Measurements from ENCODE around the gene ATXN7L1. TPM values are rescaled to one million over a fixed set of nuclear protein-coding genes. Genes with fewer than 3 reads are reported as not detected.

ATXN7L1 gene
- total RNA-seq, 4 donors from 2014 or later: 12.3 to 28.8 (median 21.0) TPM

GRCh38 chr7:105881439-105881838 is 5.0 kb upstream of the ATXN7L1 start:
- Histone ChIP-seq H3K4me1 (peaks cover 0 to 17% (median 15%) of the 10 kb centered on the region in 4 donors), H3K4me3 (no peak overlapping the region), H3K27me3 (no peaks in the 10 kb centered on the region), H3K27ac (no peak overlapping the region), H3K36me3 (no peaks in the 10 kb centered on the region), H3K9me3 (no peaks in the 10 kb centered on the region)
- DNase-seq: no peak
- intact Hi-C loops (cut with DNase I; ENCODE audit: low total_unique reads): no loop called here
- in situ Hi-C loops (cut with MboI; ENCODE audit: low pct_ligation_motif_present in 1 of 4, low pct_unique_long_range_greater_than_20kb in 1 of 4, low sequenced_read_pairs in 3 of 4): no loop called here
- TF ChIP-seq POLR2A (IDR thresholded peaks at IDR 0.05) (no peak), EP300 (IDR thresholded peaks at IDR 0.05; ENCODE audit: low read depth) (no peak), POLR2AphosphoS5 (IDR thresholded peaks at IDR 0.05) (no peak), CTCF (IDR thresholded peaks at IDR 0.05) (no peak)
- 65% methylated on average over 1 of the region's 1 CpG; no CpG with 5 or more reads in 1 of the 2 donors for WGBS, 2 donors (ENCODE audit: low coverage in 1 of 2)

GRCh38 chr7:105880571-105881330 is 4.4 kb upstream of the ATXN7L1 start:
- DNase-seq: no peak
- in situ Hi-C loops (cut with MboI; ENCODE audit: low pct_ligation_motif_present in 1 of 4, low pct_unique_long_range_greater_than_20kb in 1 of 4, low sequenced_read_pairs in 3 of 4): no loop called here

GRCh38 chr7:105879782-105880181 is 3.4 kb upstream of the ATXN7L1 start:
- WGBS, 2 donors (ENCODE audit: low coverage in 1 of 2): 93 to 96% methylated on average over 2 of the region's 2 CpGs

More at GRCh38 chr7:105880571-105881330, 4.4 kb upstream of the ATXN7L1 start:
- no peaks in the 10 kb centered on the region for H3K36me3 ChIP-seq
- peak overlapping the region in 1 of 4 donors; percentile 18 for H3K27ac ChIP-seq
- peaks cover 0 to 17% (median 15%) of the 10 kb centered on the region in 4 donors for H3K4me1 ChIP-seq
- intact Hi-C loops (cut with DNase I; ENCODE audit: low total_unique reads): no loop called here
- WGBS, 2 donors (ENCODE audit: low coverage in 1 of 2): 57 to 65% methylated on average over 4 to 6 of the region's 6 CpGs
- H3K9me3 ChIP-seq: no peaks in the 10 kb centered on the region
- no peak overlapping the region for H3K4me3 ChIP-seq
- no peaks in the 10 kb centered on the region for H3K27me3 ChIP-seq
- TF ChIP-seq EP300 (IDR thresholded peaks at IDR 0.05; ENCODE audit: low read depth) (no peak), CTCF (IDR thresholded peaks at IDR 0.05) (no peak), POLR2AphosphoS5 (IDR thresholded peaks at IDR 0.05) (no peak)

More at GRCh38 chr7:105879782-105880181, 3.4 kb upstream of the ATXN7L1 start:
- H3K36me3 ChIP-seq: no peaks in the 10 kb centered on the region
- intact Hi-C loops (cut with DNase I; ENCODE audit: low total_unique reads) (loop anchor here (5.0 to 10.0 kb wide), 3 partner anchors 117 to 225 kb away; no protein-coding TSS in a partner anchor), in situ Hi-C loops (cut with MboI; ENCODE audit: low pct_ligation_motif_present in 1 of 4, low pct_unique_long_range_greater_than_20kb in 1 of 4, low sequenced_read_pairs in 3 of 4) (no loop called here)
- peaks cover 5 to 24% (median 20%) of the 10 kb centered on the region in 4 donors for H3K4me1 ChIP-seq
- no peak for TF ChIP-seq EP300 (IDR thresholded peaks at IDR 0.05; ENCODE audit: low read depth)
- TF ChIP-seq POLR2AphosphoS5 (IDR thresholded peaks at IDR 0.05): no peak
- TF ChIP-seq CTCF (IDR thresholded peaks at IDR 0.05): no peak
- no peak for TF ChIP-seq POLR2A (IDR thresholded peaks at IDR 0.05)
- H3K9me3 ChIP-seq: no peaks in the 10 kb centered on the region
- DNase-seq: no peak
- H3K27me3 ChIP-seq: no peaks in the 10 kb centered on the region
- H3K27ac ChIP-seq: no peak overlapping the region
- H3K4me3 ChIP-seq: no peak overlapping the region
